GM19324 (cell line): ENCODE measurements around the gene AVL9.
"Not testable (repeated sequence)": the region's sequence is repeated elsewhere in the genome, so short reads cannot be mapped to it uniquely, and the experiment has no call there.

Experiments
- ATAC-seq: cut with Tn5 transposase; IDR thresholded peaks from one replicate; pipeline ENCODE4 v1.9.1; 2021; ENCODE audit warnings: mild to moderate bottlenecking, moderate library complexity; ENCODE audit not compliant: unreplicated experiment, low FRiP score

AVL9 gene

DNA sequence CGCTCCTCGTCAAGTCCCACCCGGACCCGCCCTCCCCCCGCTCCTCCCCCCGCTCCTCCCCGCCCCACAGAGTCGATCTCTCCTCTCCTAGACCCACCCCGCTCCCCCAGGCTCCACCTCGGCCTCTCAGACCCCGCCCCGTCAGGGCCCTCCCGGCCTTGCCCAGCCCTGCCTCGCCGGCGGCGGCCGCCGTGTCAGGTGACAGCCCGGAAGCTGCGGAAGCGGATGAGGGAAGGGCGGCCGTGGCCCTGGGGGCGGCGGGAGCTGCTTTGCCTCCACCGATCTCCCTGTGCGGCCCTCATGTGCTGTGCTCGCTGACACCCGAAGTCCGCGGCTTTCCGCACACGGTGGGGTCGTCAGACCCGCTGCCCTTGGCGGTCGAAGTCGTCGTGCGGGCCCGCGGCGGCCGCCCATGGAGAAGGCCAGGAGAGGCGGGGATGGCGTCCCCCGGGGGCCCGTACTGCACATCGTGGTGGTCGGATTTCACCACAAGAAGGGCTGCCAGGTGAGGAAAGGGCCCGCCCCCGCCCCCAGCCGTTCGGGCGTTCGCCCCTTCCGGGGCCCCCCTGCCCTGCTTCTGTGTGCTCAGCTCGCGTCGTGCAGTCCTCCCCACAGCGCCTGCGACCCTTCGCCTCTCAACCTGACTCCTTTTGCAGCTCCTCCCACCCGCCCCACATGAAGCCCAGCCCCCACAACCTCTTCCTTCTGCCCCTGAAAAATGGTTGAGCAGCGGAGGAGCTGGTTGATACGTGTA, at the start of gene AVL9:
Gene AVL9 (plus strand): TSS at position 192 of the 754 bp plus-strand sequence. CDS start 221 bp downstream, at position 413.
- ATAC-seq = peak; percentile 99

DNA sequence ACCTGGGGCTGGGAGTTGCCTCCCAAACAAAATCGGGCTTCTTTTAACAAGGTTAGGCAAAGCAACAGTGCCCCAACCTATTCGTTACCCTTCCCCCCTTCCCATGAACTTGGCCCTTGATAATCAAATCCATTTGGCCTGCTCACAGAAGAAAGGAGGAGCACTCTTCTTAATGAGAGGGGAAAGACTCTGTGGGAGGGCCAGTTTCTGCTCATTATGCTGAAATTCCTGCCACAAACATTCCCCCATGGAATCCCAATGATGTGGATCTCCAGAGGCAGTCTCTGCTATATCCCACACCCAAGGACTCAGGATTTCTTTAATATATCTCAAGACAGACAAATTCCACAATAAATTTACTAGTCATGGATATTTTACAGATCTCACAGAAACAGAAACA, 48.1 kb upstream of the AVL9 start:
- no peak for ATAC-seq

DNA sequence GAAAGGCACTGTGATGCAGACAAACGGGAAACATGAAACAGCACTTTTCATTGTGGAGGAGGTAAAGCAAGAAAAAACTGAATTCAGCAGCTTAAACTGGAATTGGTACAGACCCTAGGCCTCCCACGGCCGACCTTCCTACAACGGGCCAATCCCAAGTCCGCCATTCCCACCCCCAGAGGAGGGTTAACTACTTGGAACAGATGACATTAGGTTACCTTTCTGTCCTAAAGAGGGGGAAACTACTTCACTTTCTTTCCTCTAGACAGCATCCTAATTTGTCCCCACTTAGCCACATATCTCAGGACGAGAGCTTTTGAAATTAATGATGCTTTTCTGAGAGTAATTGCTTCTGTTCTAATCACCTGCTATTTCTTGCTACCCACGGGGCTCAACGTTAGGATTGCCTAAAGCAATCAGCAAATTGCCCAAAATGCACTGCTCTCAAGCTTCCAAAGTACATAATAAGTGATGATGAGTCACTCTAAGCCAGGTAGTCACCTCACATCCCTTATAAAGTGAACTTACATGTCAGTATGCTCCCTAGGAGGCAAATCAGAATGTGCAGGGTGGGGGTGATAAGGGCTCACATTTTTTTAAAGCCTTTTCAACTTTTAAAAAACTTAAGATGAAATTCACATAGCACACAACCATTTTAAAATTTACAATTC, 41.8 kb upstream of the AVL9 start:
- no peak for ATAC-seq

DNA sequence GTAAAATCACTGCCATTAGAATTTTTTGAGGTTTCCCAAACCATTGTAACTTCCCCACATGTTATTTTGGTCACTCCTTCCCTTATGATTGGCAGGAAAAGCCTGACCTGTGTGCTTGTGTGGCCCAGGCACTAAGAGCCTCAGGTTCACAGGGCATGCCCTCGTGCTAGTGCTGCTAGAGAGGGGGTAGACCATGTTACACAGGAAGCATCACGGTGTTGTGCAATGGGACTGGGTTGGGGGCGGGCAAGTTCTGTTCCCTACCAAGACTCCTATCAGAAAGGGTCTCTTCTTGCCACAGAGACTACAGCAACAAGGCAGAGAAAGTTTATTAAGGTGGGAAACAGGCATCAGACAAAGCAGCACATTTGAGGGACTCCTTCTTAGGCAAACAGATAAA, 37.3 kb upstream of the AVL9 start:
- no peak for ATAC-seq

DNA sequence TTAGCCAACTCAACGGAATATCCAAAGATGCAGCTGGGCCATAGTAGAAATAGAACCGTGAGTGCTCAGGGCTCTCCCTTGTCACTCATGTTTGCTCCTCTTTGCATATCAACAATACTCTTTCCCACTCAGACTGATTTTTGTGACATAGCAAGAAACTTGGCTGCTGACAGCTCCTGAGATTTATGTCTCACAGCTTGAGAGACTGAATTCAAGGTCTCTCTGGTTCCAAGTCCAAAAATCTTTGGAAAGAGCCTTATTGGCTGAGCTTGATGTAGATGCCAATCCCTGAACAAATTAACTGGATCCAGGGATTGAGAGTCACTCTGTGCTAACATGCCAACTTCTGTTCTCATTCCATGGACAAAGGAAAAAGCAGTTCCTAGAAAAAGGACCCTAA, 35.5 kb upstream of the AVL9 start:
- no peak for ATAC-seq

DNA sequence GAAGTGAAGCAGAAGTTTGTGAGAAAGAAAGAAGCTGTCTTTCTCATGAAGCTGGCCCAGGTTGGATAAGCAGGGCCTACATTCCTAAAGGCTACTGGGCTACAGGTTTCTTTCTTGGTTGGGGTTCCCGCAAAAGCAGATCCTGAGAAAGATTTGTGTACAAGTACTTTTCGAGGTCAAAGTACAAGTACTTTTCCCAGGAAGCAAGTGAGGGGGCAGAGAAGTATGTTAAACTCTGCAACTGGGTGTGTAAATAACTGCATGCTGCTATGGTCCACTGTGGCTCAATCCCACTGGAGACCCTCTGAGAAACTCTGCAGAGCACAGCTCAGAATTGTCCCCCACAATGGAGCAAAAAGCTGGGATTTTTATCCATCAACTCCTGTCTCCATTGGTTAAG, 33.8 kb upstream of the AVL9 start:
- no peak for ATAC-seq

DNA sequence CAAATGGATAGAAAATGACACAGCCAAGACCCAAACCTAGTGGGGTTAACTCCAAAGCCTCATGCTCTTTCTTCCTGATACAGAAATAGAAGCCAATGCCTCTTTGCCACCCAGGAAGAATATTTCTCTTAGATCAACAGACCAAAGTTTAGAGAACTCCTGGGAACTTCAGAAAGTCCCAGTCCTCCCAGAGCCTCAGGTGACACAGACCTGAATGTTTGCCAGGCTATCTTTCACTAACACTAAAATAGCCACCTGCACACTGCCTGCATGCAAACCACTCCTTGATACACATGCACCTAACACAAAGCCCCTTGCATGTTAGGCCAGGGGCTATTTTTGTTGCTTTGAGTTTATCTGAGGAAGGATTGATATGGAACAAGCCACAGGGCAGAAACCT, 32.8 kb upstream of the AVL9 start:
- ATAC-seq = no peak

DNA sequence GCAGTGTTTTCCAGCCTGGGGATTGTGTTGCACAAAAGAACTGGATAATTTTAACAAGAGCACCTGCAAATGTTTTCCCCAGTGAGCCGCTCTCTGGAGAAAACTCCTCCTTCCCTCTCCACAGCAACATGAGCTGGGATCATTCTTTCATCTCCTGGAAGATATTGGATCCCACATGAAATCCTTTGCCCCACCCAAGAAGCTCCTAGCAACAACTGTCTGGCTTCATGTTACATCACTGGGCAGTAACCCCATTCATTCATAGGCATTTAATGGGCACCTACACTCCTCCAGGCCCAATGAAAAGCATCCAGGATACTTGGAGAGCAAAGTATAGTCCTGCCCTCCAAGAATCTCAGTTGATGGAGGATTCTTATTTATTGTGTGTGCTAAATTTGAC, 32.3 kb upstream of the AVL9 start:
- no peak for ATAC-seq

DNA sequence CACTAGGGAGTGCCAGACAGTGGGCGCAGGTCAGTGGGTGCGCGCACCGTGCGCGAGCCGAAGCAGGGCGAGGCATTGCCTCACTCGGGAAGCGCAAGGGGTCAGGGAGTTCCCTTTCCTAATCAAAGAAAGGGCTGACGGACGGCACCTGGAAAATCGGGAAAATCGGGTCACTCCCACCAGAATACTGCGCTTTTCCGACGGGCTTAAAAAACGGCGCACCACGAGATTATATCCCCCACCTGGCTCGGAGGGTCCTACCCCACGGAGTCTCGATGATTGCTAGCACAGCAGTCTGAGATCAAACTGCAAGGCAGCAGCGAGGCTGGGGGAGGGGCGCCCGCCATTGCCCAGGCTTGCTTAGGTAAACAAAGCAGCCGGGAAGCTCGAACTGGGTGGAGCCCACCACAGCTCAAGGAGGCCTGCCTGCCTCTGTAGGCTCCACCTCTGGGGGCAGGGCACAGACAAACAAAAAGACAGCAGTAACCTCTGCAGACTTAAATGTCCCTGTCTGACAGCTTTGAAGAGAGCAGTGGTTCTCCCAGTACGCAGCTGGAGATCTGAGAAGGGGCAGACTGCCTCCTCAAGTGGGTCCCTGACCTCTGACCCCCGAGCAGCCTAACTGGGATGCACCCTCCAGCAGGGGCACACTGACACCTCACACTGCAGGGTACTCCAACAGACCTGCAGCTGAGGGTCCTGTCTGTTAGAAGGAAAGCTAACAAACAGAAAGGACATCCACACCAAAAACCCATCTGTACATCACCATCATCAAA, 30.5 kb upstream of the AVL9 start:
- ATAC-seq = not testable (repeated sequence)

DNA sequence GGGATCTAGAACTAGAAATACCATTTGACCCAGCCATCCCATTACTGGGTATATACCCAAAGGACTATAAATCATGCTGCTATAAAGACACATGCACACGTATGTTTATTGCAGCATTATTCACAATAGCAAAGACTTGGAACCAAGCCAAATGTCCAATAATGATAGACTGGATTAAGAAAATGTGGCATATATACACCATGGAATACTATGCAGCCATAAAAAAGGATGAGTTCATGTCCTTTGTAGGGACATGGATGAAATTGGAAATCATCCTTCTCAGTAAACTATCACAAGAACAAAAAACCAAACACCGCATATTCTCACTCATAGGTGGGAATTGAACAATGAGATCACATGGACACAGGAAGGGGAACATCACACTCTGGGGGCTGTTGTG, 25.3 kb upstream of the AVL9 start:
- ATAC-seq = not testable (repeated sequence)

DNA sequence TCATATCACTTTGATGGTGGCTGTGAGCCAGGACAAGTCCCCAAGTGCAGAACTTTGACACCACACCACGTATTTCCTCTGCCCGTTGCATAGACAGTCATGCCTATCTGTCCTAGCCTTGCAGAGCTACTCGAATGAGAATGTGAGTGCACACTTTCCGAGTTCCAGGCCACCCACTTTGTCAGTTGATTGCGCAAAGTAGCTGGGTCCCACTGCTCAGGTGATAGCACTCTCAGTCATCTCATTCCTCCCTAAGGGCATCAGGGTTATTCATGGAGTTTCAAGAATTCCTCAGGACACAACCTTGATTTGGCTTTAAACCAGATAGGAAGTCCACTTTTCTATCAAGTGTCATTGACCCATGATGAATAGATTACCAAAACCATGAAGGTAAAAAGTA, 24.4 kb upstream of the AVL9 start:
- no peak for ATAC-seq

DNA sequence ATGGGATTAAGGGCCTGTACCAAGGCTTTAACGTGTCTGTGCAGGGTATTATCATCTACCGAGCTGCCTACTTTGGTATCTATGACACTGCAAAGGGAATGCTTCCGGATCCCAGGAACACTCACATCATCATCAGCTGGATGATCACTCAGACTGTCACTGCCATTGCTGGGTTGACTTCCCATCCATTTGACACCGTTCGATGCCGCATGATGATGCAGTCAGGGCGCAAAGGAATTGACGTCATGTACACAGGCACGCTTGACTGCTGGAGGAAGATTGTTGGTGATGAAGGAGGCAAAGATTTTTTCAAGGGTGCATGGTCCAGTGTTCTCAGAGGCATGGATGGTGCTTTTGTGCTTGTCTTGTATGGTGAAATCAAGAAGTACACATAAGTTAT, 23.3 kb upstream of the AVL9 start:
- ATAC-seq = no peak

DNA sequence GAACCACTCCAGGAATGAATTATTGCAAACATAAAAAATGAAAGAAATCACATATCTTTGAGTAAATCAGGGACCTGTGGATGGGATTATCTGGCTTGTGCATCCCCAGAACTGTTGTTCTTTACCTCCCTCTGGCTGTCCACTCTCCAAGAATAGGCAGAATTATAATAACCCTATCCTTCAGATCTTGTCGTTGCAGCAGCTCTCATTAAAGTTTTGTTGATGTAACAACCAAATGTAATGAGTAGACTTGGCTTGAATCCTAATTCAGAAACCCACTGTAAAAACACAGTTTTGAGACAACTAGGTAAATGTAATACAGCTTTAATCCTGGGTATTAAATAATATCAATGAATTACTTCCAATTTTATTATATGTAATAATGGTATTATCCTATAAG, 21.3 kb upstream of the AVL9 start:
- no peak for ATAC-seq

DNA sequence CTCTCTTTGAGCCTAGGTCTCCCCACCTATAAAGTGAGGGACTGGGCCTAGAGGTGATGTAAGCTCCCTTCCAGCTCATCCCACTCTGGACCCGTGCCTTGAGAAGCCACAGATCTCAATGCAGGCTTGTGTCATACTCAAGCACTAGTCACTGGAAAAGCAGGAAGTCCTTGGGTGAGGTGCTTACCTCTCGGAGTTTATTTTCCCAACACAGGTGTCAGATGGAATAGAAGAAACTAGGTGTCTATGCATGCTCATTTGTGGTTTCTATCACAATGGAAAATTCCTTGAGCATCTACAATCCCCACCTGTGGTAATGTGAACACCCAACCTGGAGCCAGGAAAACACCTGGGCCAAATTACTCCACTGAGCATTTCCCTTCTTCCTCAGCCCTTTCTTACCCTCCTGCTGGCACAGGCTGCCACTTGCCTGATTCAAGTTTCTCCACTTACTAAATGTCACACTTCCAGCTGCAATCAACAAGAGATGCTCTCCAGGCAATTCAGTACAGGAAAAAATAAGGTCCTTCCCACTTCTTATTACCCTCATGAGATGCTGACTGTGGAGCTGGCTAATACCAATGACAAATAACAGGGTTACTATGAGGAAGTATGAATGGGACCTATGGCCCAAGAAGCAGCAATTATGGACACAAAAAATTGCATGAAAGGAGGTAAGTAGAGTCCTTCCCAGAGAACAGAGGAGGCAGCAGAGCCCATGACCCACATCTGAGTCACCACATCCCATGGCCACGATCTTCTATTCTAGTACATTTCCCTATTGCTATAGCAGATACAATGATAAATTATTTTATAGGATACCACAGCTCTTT, 18.3 kb upstream of the AVL9 start:
- no peak for ATAC-seq

DNA sequence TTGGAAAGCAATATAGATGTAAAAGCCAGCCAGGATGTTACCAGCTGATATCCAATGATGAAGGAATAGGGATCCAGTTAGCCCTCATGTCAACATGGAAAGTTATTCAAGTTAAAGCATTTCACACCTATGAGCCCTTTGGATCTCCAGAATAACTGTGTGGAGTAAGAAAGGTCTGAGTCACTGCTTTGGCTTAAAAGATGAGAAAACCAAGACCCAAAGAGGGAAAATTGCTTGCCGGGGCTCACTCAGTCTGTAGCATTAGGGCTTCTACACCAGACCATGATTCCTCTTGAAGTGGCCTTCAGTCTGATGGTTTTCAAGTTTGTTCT, 17.7 kb upstream of the AVL9 start:
- ATAC-seq = no peak

DNA sequence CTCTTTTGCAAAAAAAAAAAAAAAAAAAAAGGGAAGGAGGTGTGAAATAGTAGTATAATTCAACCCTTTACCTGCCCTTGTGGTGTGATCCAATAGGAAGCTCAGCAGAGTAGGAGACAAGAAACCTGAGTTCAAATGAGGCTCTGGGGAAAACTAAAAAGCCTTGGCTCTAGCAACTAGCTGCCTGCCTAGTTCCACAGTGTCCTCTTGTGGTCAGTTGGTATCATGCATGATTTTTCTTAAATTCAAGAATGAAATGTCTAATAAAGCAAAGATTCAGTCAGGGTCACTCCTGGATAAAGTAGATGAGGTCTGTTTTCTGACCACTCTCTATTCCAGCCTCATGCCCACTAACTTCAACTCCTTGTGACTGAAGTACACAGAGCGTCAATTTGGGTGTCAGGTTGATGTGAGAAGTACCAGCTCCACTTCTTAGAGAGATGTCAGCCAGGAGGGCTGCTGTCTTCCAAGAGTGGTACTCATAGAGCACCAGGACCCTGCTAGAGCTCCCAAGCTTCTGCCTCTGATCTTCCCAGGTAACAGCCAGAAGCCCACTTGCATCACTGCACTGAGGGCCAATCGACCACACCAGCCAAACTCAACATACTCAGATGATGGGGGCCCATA, 15.6 kb upstream of the AVL9 start:
- no peak for ATAC-seq

DNA sequence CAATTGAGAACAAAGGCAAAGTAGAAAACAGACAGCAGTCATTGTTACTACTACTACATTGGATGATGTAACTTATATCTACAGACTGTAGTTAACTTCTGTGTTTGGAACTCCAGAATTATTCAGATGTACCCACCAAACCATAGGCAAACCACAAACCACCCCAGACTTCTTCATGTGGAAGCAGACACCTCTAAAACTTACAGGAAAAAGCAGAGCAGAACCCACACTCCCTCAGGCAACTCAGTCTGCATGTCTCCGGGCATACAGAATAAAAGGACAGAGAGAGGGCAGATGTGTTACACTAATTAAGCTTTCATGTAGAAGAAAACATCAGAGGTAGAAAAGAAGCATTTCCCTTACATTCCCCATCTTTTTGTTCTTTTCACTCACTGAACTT, 14.1 kb upstream of the AVL9 start:
- no peak for ATAC-seq

DNA sequence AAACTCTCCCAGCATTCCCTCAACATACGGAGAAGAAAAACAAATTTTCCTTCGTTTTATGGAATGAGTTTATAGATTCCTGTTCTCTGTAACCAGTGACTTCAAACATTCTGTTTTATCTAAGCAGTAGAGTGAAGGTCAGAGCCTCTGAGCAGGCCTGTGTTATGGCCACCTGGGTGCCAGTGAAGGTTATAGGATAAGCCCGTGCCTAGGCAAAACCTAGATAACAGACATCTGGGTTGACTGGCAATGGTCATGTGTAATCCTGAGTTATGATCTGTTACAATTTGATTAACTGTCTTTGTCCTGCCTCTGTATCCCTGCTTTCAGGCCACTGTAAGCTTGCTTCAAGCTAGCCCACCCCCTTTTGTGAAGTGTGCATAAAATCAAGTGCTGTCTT, 13.4 kb upstream of the AVL9 start:
- no peak for ATAC-seq

DNA sequence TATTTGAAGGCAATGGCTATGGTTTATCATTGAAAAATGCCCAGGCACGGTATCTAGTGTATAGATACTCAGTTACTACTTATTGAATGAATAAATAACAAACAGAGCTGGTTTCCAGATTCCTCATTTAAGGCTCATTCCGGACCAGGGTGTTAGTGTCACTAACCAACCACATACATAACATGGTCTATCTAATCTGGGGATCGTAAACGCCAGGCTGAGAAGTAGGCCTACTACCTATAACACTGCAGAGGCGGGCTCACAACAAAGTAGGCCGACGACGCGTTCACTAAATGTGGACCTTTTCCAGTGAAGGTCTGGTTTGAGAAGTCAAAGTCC, 5.5 kb upstream of the AVL9 start:
- peak; percentile 20 for ATAC-seq

DNA sequence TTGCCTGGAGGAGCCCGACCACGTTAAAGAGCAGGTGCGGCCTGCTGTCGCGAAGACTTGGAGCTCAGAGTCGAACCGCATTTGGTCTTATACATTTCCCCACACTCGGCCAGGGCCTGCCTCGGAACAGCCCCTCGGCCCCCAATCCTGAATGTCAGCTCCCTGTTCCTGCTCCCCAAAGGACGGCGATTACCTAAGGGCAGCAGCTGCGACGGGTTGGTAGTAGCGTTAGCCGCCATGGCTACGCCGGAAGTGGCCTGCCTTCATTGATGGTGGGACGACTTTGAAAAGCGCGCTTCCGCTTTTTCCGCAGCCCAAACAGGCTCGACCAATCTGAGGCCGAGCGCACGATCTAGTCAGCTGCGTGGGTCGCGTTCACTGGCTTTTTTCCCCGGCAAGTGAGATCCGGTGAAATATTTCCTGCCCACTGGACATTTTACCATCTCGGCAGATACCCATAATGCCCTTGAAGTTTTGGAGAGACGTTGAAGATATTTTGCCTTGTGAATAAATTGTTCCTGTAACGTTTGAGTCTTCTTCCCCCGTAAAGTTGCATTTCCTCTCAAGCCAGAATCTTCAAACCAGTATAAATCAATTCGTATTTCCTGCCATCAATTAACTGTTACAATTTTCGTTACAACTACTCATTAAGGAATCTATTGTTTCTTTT, 5.0 kb upstream of the AVL9 start, which contains the start of gene LSM5:
Gene LSM5 (minus strand): TSS at position 254 of the 670 bp plus-strand sequence. CDS start 15 bp downstream, at position 239.
- ATAC-seq = peak; percentile 92
